Effector memory CD8-positive, alpha-beta T cell (primary cell): ENCODE data around the gene ZDHHC19.
"Not testable (repeated sequence)": the region's sequence is repeated elsewhere in the genome, so short reads cannot be mapped to it uniquely, and the experiment has no call there.

Source experiments
- ATAC-seq: fragments of 150-1000 bp; cut with Tn5 transposase; replicated peaks from 2 replicates; pipeline ENCODE4 v1.10.0; 2021; ENCODE audit warnings: mild to moderate bottlenecking, moderate library complexity
- DNase-seq, 3 experiments: peaks; one replicate each; pipeline ENCODE4 v3.0.0; 2021
- H3K27ac Mint-ChIP-seq, 2 donors: one replicate each; pipeline ENCODE4 v1.8.0; 2022; ENCODE audit warnings: mild to moderate bottlenecking in 2 of 2, mixed read lengths in 2 of 2, moderate library complexity in 2 of 2
- H3K27me3 Mint-ChIP-seq, 2 donors: one replicate each; pipeline ENCODE4 v1.8.0; 2022; ENCODE audit warnings: mixed read lengths in 2 of 2
- H3K36me3 Mint-ChIP-seq: one replicate; pipeline ENCODE4 v1.8.0; 2022; ENCODE audit warnings: mild to moderate bottlenecking, moderate library complexity, mixed read lengths; ENCODE audit not compliant: insufficient read depth
- H3K4me1 Mint-ChIP-seq, 2 donors: one replicate each; pipeline ENCODE4 v1.8.0; 2022; ENCODE audit warnings: low read depth in 2 of 2, mixed read lengths in 2 of 2
- H3K4me3 Mint-ChIP-seq, 2 donors: one replicate each; pipeline ENCODE4 v1.8.0; 2022; ENCODE audit warnings: mild to moderate bottlenecking in 2 of 2, mixed read lengths in 2 of 2, moderate library complexity in 2 of 2
- H3K9me3 Mint-ChIP-seq, 2 donors: one replicate each; pipeline ENCODE4 v1.8.0; 2022; ENCODE audit warnings: mixed read lengths in 2 of 2

ZDHHC19 gene

GRCh38 chr3:196189566-196190347 is 21.4 kb downstream of the ZDHHC19 start:
- Mint-ChIP-seq H3K9me3 (no peaks in the 10 kb centered on the region), H3K36me3 (peaks cover 8% of the 10 kb centered on the region), H3K4me1 (peaks cover 30 to 31% of the 10 kb centered on the region in 2 donors), H3K27ac (no peak overlapping the region), H3K27me3 (no peaks in the 10 kb centered on the region), H3K4me3 (no peak overlapping the region)
- DNase-seq (no peak), ATAC-seq (no peak)

- H3K4me3 Mint-ChIP-seq: peak overlapping the region; percentile 65 to 74
- DNase-seq: no peak
- no peaks in the 10 kb centered on the region for H3K27me3 Mint-ChIP-seq
- H3K27ac Mint-ChIP-seq: peak overlapping the region; percentile 86 to 92
- H3K9me3 Mint-ChIP-seq: no peaks in the 10 kb centered on the region
- H3K36me3 Mint-ChIP-seq: peaks cover 7% of the 10 kb centered on the region
- peaks cover 30 to 31% of the 10 kb centered on the region in 2 donors for H3K4me1 Mint-ChIP-seq
- ATAC-seq: peak; percentile 31
Measured at GRCh38 chr3:196186651-196187573, 24.3 kb downstream of the ZDHHC19 start.

- DNase-seq (no peak), ATAC-seq (no peak)
- H3K27me3 Mint-ChIP-seq: no peaks in the 10 kb centered on the region
- peaks cover 40 to 43% of the 10 kb centered on the region in 2 donors for H3K4me1 Mint-ChIP-seq
- no peak overlapping the region for H3K27ac Mint-ChIP-seq
- peaks cover 7% of the 10 kb centered on the region for H3K36me3 Mint-ChIP-seq
- H3K9me3 Mint-ChIP-seq: no peaks in the 10 kb centered on the region
- H3K4me3 Mint-ChIP-seq: no peak overlapping the region
Measured at GRCh38 chr3:196184881-196185280, 26.3 kb downstream of the ZDHHC19 start.

GRCh38 chr3:196184169-196184432 is 27.1 kb downstream of the ZDHHC19 start:
- H3K9me3 Mint-ChIP-seq, ATAC-seq, H3K27me3 Mint-ChIP-seq, DNase-seq: not testable (repeated sequence)
- Mint-ChIP-seq H3K36me3 (peaks cover 10% of the 10 kb centered on the region), H3K4me3 (peak overlapping the region in 1 of 2 donors; percentile 30), H3K27ac (peak overlapping the region in 1 of 2 donors; percentile 84), H3K4me1 (peaks cover 48 to 51% of the 10 kb centered on the region in 2 donors)

GRCh38 chr3:196181127-196181546 is 30.1 kb downstream of the ZDHHC19 start:
- Mint-ChIP-seq H3K4me1 (peaks cover 42 to 44% of the 10 kb centered on the region in 2 donors), H3K9me3 (no peaks in the 10 kb centered on the region), H3K27ac (peak overlapping the region; percentile 96 to 97), H3K4me3 (peak overlapping the region; percentile 30 to 58), H3K27me3 (no peaks in the 10 kb centered on the region), H3K36me3 (peaks cover 10% of the 10 kb centered on the region)
- ATAC-seq (no peak), DNase-seq (no peak)

- H3K4me1 Mint-ChIP-seq: peaks cover 42 to 44% of the 10 kb centered on the region in 2 donors
Measured at GRCh38 chr3:196180346-196180745, 30.9 kb downstream of the ZDHHC19 start.

GRCh38 chr3:196179380-196180308 is 31.6 kb downstream of the ZDHHC19 start:
- Mint-ChIP-seq H3K27me3 (no peaks in the 10 kb centered on the region), H3K4me3 (peak overlapping the region; percentile 81 to 83), H3K36me3 (peaks cover 10% of the 10 kb centered on the region), H3K4me1 (peaks cover 42 to 44% of the 10 kb centered on the region in 2 donors), H3K27ac (peak overlapping the region; percentile 96 to 97), H3K9me3 (no peaks in the 10 kb centered on the region)
- ATAC-seq (peak; percentile 84), DNase-seq (peak; percentile 75 to 80 (median 77))

More at GRCh38 chr3:196180346-196180745, 30.9 kb downstream of the ZDHHC19 start:
- ATAC-seq: no peak
- peak overlapping the region; percentile 81 to 83 for H3K4me3 Mint-ChIP-seq
- DNase-seq: no peak
- H3K36me3 Mint-ChIP-seq: peaks cover 10% of the 10 kb centered on the region
- no peaks in the 10 kb centered on the region for H3K9me3 Mint-ChIP-seq
- H3K27ac Mint-ChIP-seq: peak overlapping the region; percentile 96 to 97
- no peaks in the 10 kb centered on the region for H3K27me3 Mint-ChIP-seq

- H3K27me3 Mint-ChIP-seq: no peaks in the 10 kb centered on the region
- H3K4me3 Mint-ChIP-seq: peak overlapping the region; percentile 81 to 83
- peak overlapping the region; percentile 96 to 97 for H3K27ac Mint-ChIP-seq
- ATAC-seq (no peak), DNase-seq (no peak)
- H3K36me3 Mint-ChIP-seq: peaks cover 10% of the 10 kb centered on the region
- no peaks in the 10 kb centered on the region for H3K9me3 Mint-ChIP-seq
- H3K4me1 Mint-ChIP-seq: peaks cover 42 to 44% of the 10 kb centered on the region in 2 donors
Measured at GRCh38 chr3:196178993-196179379, 32.2 kb downstream of the ZDHHC19 start.

- peak overlapping the region in 1 of 2 donors; percentile 31 for H3K27ac Mint-ChIP-seq
- ATAC-seq: no peak
- H3K4me1 Mint-ChIP-seq: peaks cover 33 to 34% of the 10 kb centered on the region in 2 donors
- H3K4me3 Mint-ChIP-seq: no peak overlapping the region
- H3K27me3 Mint-ChIP-seq: no peaks in the 10 kb centered on the region
- peaks cover 4% of the 10 kb centered on the region for H3K36me3 Mint-ChIP-seq
- H3K9me3 Mint-ChIP-seq: no peaks in the 10 kb centered on the region
- DNase-seq: no peak
Measured at GRCh38 chr3:196177967-196178366, 33.2 kb downstream of the ZDHHC19 start.

GRCh38 chr3:196177567-196177966 is 33.6 kb downstream of the ZDHHC19 start:
- Mint-ChIP-seq H3K4me3 (no peak overlapping the region), H3K27ac (peak overlapping the region in 1 of 2 donors; percentile 31), H3K4me1 (peaks cover 31% of the 10 kb centered on the region in 2 donors), H3K36me3 (peaks cover 6% of the 10 kb centered on the region), H3K27me3 (no peaks in the 10 kb centered on the region), H3K9me3 (no peaks in the 10 kb centered on the region)
- DNase-seq: no peak
- no peak for ATAC-seq

GRCh38 chr3:196175722-196176121 is 35.5 kb downstream of the ZDHHC19 start:
- H3K4me3 Mint-ChIP-seq: no peak overlapping the region
- no peaks in the 10 kb centered on the region for H3K27me3 Mint-ChIP-seq
- H3K36me3 Mint-ChIP-seq: peaks cover 7% of the 10 kb centered on the region
- DNase-seq (no peak), ATAC-seq (no peak)
- H3K4me1 Mint-ChIP-seq: peaks cover 15 to 17% of the 10 kb centered on the region in 2 donors
- H3K27ac Mint-ChIP-seq: no peak overlapping the region
- no peaks in the 10 kb centered on the region for H3K9me3 Mint-ChIP-seq

- Mint-ChIP-seq H3K4me1 (peaks cover 15 to 16% of the 10 kb centered on the region in 2 donors), H3K27ac (no peak overlapping the region), H3K9me3 (no peaks in the 10 kb centered on the region), H3K36me3 (peaks cover 7% of the 10 kb centered on the region), H3K27me3 (no peaks in the 10 kb centered on the region), H3K4me3 (no peak overlapping the region)
- no peak for DNase-seq
- no peak for ATAC-seq
Measured at GRCh38 chr3:196175116-196175625, 36.0 kb downstream of the ZDHHC19 start.
